Tibial nerve (tissue), 4 donors: ENCODE measurements around the gene LMO4.

ENCODE experiments used
- EP300 ChIP-seq, 2 donors: sonication (generic); formaldehyde crosslinking; IDR thresholded peaks; one replicate each; pipeline ENCODE4 v1.6.1; 2017; ENCODE audit warnings: antibody characterized with exemption in 2 of 2, mild to moderate bottlenecking in 1 of 2
- POLR2A ChIP-seq, 2 donors: fragments of 450-650 bp; IDR thresholded peaks; one replicate each; pipeline ENCODE4 v1.6.1; 2017; ENCODE audit warnings: antibody characterized with exemption in 2 of 2, mild to moderate bottlenecking in 2 of 2, moderate library complexity in 2 of 2
- TF ChIP-seq, protein P1 (sequence below), 5 experiments: fragments of 200-600 bp in 3 of 5; fragments of 450-650 bp in 2 of 5; sonication (generic) in 3 of 5; IDR thresholded peaks; one replicate each; pipeline ENCODE4 v1.5.1; 2016 to 2019; ENCODE audit warnings: antibody characterized with exemption in 5 of 5, mild to moderate bottlenecking in 3 of 5, moderate library complexity in 2 of 5

DNA sequence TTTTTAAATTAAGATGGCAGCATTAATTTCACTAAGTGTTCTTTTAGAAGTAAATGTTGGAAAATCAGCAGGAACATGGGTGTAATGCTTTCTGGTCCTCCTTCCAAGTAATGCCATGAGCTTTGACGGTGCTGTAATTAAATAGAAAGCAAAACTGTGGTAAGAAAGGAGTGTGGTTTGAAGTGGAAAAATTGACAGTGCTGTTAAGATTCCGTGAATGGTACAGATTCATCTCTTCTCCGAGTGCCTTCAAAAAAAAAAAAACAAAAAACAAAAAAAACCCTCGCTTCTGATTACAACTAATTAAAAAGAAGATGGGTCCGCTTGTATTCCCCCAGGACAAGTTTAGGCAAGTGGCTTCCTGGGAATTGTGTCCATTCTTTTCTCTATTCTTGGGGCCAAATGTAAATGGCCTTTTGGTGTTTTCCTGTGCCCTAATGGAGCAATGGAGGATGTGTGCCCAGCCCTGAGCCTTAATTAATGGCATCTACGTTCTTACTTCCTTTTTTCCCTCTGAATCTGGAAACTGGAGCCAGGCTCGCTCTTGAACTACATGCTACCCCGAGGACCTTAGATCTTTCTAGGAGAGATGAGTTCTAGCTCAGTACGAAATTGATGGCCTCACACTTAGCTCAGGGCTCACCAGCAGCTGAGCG lies 5.1 kb downstream of the LMO4 start:
- TF ChIP-seq, protein P1, sequence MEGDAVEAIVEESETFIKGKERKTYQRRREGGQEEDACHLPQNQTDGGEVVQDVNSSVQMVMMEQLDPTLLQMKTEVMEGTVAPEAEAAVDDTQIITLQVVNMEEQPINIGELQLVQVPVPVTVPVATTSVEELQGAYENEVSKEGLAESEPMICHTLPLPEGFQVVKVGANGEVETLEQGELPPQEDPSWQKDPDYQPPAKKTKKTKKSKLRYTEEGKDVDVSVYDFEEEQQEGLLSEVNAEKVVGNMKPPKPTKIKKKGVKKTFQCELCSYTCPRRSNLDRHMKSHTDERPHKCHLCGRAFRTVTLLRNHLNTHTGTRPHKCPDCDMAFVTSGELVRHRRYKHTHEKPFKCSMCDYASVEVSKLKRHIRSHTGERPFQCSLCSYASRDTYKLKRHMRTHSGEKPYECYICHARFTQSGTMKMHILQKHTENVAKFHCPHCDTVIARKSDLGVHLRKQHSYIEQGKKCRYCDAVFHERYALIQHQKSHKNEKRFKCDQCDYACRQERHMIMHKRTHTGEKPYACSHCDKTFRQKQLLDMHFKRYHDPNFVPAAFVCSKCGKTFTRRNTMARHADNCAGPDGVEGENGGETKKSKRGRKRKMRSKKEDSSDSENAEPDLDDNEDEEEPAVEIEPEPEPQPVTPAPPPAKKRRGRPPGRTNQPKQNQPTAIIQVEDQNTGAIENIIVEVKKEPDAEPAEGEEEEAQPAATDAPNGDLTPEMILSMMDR (IDR thresholded peaks at IDR 0.05), result no peak
- no peak for TF ChIP-seq EP300 (IDR thresholded peaks at IDR 0.05)
- TF ChIP-seq POLR2A (IDR thresholded peaks at IDR 0.05), result no peak
